Stomach (tissue), 9 donors: ENCODE measurements around the gene ITPKC. TPM values are rescaled to one million over a fixed set of nuclear protein-coding genes. Genes with fewer than 3 reads are reported as not detected.

Source experiments
- DNase-seq, 2 donors: peaks; one replicate each; pipeline versions ENCODE4 v3.0.0 to v3.0.0-alpha.2; 2013 to 2019
- H3K27ac ChIP-seq, 5 donors: fragments of 200-600 bp in 4 of 5; sonication (generic) in 4 of 5; one replicate each; pipeline ENCODE4 v1.5.1; 2013 to 2019; ENCODE audit warnings: mild to moderate bottlenecking in 1 of 5, moderate library complexity in 1 of 5
- H3K27me3 ChIP-seq, 3 donors: fragments of 200-600 bp; sonication (generic); one replicate each; pipeline ENCODE4 v1.5.1; 2017 to 2019; ENCODE audit warnings: mixed run types in 1 of 3
- H3K36me3 ChIP-seq, 4 donors: fragments of 200-600 bp; sonication (generic); 1 replicate in 3 of 4; 2 replicates in 1 of 4; pipeline ENCODE4 v1.5.1; 2016 to 2019
- H3K4me1 ChIP-seq, 4 donors: fragments of 200-600 bp; sonication (generic); one replicate each; pipeline ENCODE4 v1.5.1; 2016 to 2019
- H3K4me3 ChIP-seq, 4 donors: fragments of 200-600 bp; sonication (generic) in 3 of 4; one replicate each; pipeline ENCODE4 v1.5.1; 2016 to 2019; ENCODE audit warnings: mild to moderate bottlenecking in 1 of 4
- H3K9me3 ChIP-seq, 4 donors: fragments of 200-600 bp; sonication (generic); one replicate each; pipeline ENCODE4 v1.5.1; 2016 to 2019
- EP300 ChIP-seq: sonication (generic); formaldehyde crosslinking; IDR thresholded peaks from one replicate; pipeline ENCODE4 v1.6.1; 2017; ENCODE audit warnings: antibody characterized with exemption
- POLR2A ChIP-seq, 4 donors: fragments of 450-650 bp; IDR thresholded peaks; one replicate each; pipeline ENCODE4 v1.6.1; 2016; ENCODE audit warnings: antibody characterized with exemption in 4 of 4, control low read depth in 2 of 4, mild to moderate bottlenecking in 1 of 4, moderate library complexity in 1 of 4
- POLR2AphosphoS5 ChIP-seq, 3 donors: sonication (generic); formaldehyde crosslinking; IDR thresholded peaks; one replicate each; pipeline ENCODE4 v1.6.1; 2016; ENCODE audit warnings: antibody characterized with exemption in 3 of 3
- WGBS, 5 donors: extraction: QIAGEN DNeasy Blood & Tissue Kit in 3 of 5; methylation state at CpG; one replicate each; pipeline versions ENCODE4 v1.1.5 to v1.1.7; 2013 to 2018; 5-methylcytosine and 5-hydroxymethylcytosine counted together
- intact Hi-C: fragments of 100-400 bp; cut with DNase I; formaldehyde crosslinking; loops from one replicate; pipeline ENCODE4 v1.15.1; 2023; ENCODE audit warnings: low total_unique reads
- polyA plus RNA-seq, 3 donors: library from polyadenylated mRNA; stranded (reverse); fragments of 200-250 nt; gene quantifications; one replicate each; pipeline ENCODE4 v1.2.3, GENCODE V29; 2013
- total RNA-seq, 5 donors: library from RNA; depleted of rRNA; stranded (reverse); fragments of >200 nt; gene quantifications; one replicate each; pipeline versions ENCODE4 v1.1.0 to v1.2.3, GENCODE V29; 2014 to 2016
- TF ChIP-seq, protein P1 (sequence below), 7 experiments: fragments of 450-650 bp in 4 of 7; fragments of 200-600 bp in 3 of 7; sonication (generic) in 3 of 7; IDR thresholded peaks; one replicate each; pipeline ENCODE4 v1.5.1; 2016 to 2019; ENCODE audit warnings: antibody characterized with exemption in 7 of 7, control low read depth in 2 of 7, mild to moderate bottlenecking in 1 of 7
- donor health status: healthy with polysubstance abuse.
- donor health status: Bipolar disorder and iron deficiency.
- donor health status: healthy.

ITPKC gene
- total and polyA plus RNA-seq, 8 donors, result 17.8 to 84.0 (median 26.9) TPM

DNA sequence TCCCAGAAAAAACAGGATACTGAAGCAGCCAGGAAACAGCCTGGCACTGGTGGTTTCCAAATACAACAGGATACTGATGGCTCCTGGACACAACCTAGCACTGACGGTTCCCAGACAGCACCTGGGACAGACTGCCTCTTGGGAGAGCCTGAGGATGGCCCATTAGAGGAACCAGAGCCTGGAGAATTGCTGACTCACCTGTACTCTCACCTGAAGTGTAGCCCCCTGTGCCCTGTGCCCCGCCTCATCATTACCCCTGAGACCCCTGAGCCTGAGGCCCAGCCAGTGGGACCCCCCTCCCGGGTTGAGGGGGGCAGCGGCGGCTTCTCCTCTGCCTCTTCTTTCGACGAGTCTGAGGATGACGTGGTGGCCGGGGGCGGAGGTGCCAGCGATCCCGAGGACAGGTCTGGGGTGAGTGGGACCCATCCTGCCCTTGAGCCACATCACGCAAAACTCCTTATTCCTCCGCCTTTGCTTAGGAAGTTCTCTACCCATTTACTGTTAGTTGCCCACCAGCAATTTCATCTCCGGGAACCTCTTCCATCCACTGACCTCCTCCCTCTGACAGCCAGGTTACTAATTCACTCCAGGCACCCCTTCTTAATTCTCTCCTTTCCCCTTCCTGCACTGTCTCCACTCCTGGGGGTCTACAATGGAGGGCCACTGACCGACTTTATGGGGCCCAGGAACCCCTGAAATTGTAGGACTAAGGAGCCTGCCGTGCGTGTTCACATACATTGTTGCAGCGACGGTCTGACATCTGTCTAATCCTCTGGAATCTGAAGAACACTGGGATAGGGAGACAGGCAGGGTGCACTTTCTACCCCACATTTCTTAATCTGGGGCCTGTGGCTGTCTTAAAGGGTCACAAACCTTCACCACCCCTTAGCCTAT is 1.2 kb downstream of the ITPKC start:
- intact Hi-C loops, result no loop called here
- H3K4me1 ChIP-seq, result peaks cover 46 to 84% (median 69%) of the 10 kb centered on the region in 4 donors
- TF ChIP-seq POLR2A (IDR thresholded peaks at IDR 0.05), result no peak
- TF ChIP-seq EP300, result no peak
- TF ChIP-seq POLR2AphosphoS5 (IDR thresholded peaks at IDR 0.05), result no peak
- TF ChIP-seq, protein P1, sequence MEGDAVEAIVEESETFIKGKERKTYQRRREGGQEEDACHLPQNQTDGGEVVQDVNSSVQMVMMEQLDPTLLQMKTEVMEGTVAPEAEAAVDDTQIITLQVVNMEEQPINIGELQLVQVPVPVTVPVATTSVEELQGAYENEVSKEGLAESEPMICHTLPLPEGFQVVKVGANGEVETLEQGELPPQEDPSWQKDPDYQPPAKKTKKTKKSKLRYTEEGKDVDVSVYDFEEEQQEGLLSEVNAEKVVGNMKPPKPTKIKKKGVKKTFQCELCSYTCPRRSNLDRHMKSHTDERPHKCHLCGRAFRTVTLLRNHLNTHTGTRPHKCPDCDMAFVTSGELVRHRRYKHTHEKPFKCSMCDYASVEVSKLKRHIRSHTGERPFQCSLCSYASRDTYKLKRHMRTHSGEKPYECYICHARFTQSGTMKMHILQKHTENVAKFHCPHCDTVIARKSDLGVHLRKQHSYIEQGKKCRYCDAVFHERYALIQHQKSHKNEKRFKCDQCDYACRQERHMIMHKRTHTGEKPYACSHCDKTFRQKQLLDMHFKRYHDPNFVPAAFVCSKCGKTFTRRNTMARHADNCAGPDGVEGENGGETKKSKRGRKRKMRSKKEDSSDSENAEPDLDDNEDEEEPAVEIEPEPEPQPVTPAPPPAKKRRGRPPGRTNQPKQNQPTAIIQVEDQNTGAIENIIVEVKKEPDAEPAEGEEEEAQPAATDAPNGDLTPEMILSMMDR (IDR thresholded peaks at IDR 0.05), result no peak

DNA sequence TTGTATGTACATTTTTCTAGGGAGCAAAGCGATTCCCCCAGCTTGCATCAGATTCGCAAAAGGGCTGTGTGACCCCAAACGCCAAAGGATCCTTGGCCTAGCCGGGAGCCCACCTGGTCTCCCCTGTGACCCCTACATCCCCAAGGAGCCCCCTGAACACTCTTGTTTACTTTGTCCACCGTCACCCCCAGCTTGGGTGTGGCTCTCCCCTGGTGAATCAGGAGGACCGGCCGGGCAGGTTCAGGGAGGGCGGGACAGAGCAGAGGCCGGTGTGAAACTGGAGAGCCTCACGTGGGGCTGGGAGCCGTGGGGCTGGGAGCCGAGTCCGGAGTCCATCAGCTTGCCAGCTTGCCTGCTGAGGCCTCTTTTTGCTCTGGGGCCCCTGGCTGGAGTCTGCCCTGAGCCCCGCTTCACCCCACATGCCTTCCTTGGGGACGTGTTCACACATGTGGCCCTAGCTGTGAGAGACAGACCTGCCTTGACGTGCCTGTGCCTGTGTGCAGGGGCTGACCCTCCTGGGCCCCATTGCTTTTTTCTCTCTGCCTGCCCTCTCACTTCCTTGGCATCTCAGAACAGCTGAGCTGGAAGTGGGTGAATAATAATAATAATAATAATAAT is 2.0 kb downstream of the ITPKC start:
- Histone ChIP-seq H3K4me1 (peaks cover 43 to 83% (median 68%) of the 10 kb centered on the region in 4 donors), H3K36me3 (peaks cover 1 to 24% (median 11%) of the 10 kb centered on the region in 4 donors), H3K27me3 (no peaks in the 10 kb centered on the region), H3K4me3 (peak overlapping the region; percentile 75 to 88 (median 84)), H3K27ac (peak overlapping the region; percentile 98 to 100 (median 99)), H3K9me3 (no peaks in the 10 kb centered on the region)
- intact Hi-C loops, result no loop called here
- peak; percentile 92 to 94 for DNase-seq
- WGBS, 5 donors, result 7 to 13% (median 11%) methylated on average over 11 to 16 of the region's 16 CpGs
- TF ChIP-seq POLR2AphosphoS5 (IDR thresholded peaks at IDR 0.05), result peak in 2 of 3 donors; percentile 68 to 83
- TF ChIP-seq POLR2A (IDR thresholded peaks at IDR 0.05), result no peak
- TF ChIP-seq, protein P1 (IDR thresholded peaks at IDR 0.05), result no peak

More for the DNA sequence above, 1.2 kb downstream of the ITPKC start:
- Histone ChIP-seq H3K4me3 (peak overlapping the region; percentile 75 to 88 (median 84)), H3K9me3 (no peaks in the 10 kb centered on the region), H3K27ac (peak overlapping the region; percentile 98 to 100 (median 99)), H3K36me3 (peaks cover 0 to 18% (median 7%) of the 10 kb centered on the region in 4 donors), H3K27me3 (no peaks in the 10 kb centered on the region)
- WGBS, 5 donors, result 13 to 31% (median 21%) methylated on average over 11 to 20 of the region's 20 CpGs
- peak in 1 of 2 donors; percentile 57 for DNase-seq

DNA sequence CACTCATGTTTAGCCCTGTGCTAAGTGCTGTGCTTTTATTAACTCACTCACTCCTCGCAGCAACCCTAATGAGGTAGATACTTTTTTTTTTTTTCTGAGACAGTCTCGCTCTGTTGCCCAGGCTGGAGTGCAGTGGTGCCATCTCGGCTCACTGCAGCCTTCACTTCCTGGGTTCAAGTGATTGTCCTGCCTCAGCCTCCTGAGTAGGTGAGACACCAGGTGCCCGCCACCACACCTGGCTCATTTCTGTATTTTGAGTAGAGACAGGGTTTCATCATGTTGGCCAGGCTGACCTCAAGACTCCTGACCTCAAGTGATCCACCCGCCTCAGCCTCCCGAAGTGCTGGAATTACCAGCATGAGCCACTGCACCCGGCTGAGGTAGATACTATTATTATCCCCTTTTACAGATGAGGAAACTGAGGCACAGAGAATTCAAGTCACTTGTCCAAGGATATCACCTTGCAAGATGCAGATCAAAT is 2.5 kb downstream of the ITPKC start:
- DNase-seq, result no peak
- Histone ChIP-seq H3K9me3 (no peaks in the 10 kb centered on the region), H3K4me3 (peak overlapping the region; percentile 75 to 88 (median 84)), H3K4me1 (peaks cover 37 to 83% (median 68%) of the 10 kb centered on the region in 4 donors), H3K27ac (peak overlapping the region; percentile 98 to 100 (median 99)), H3K36me3 (peaks cover 7 to 29% (median 17%) of the 10 kb centered on the region in 4 donors), H3K27me3 (no peaks in the 10 kb centered on the region)
- intact Hi-C loops, result no loop called here
- TF ChIP-seq POLR2AphosphoS5 (IDR thresholded peaks at IDR 0.05), result peak in 1 of 3 donors; percentile 8
- TF ChIP-seq, protein P1 (IDR thresholded peaks at IDR 0.05), result no peak
- WGBS, 5 donors, result 28 to 44% (median 31%) methylated on average over 7 of the region's 7 CpGs

DNA sequence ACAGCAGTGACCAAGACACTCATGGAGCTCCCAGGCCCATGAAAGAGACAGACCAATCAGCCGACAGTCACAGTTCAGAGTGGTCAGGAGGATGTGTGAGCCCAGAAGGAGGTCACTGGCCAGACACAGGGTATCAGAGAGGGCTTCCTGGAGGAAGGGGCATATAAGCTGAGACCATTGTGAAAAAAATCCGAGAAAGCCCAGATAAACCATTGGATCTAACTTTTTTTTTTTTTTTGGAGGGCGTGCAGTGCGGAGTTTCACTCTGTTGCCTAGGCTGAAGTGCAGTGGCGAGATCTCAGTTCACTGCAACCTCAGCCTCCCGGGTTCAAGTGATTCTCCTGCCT is 4.2 kb downstream of the ITPKC start:
- Histone ChIP-seq H3K4me1 (peaks cover 33 to 80% (median 59%) of the 10 kb centered on the region in 4 donors), H3K9me3 (no peaks in the 10 kb centered on the region), H3K27me3 (no peaks in the 10 kb centered on the region), H3K27ac (peak overlapping the region; percentile 60 to 100 (median 99)), H3K36me3 (peaks cover 24 to 46% (median 33%) of the 10 kb centered on the region in 4 donors), H3K4me3 (peak overlapping the region; percentile 75 to 88 (median 84))
- intact Hi-C loops, result no loop called here
- WGBS, 5 donors, result 79 to 91% (median 84%) methylated on average over 6 of the region's 6 CpGs
- no peak for TF ChIP-seq POLR2A (IDR thresholded peaks at IDR 0.05)
- TF ChIP-seq POLR2AphosphoS5 (IDR thresholded peaks at IDR 0.05), result no peak
- no peak for TF ChIP-seq EP300
- TF ChIP-seq, protein P1 (IDR thresholded peaks at IDR 0.05), result no peak
- no peak for DNase-seq
